D341Med (cell line): Measurements from ENCODE around the gene ANKS4B.
A peak's percentile ranks its signal among the peaks of the same experiment; 100 is the strongest.
"Not testable (repeated sequence)": the region's sequence is repeated elsewhere in the genome, so short reads cannot be mapped to it uniquely, and the experiment has no call there.

Experiments used
- DNase-seq: peaks from one replicate; pipeline ENCODE4 v3.0.0; 2012; ENCODE audit warnings: low spot score

Gene ANKS4B

DNA sequence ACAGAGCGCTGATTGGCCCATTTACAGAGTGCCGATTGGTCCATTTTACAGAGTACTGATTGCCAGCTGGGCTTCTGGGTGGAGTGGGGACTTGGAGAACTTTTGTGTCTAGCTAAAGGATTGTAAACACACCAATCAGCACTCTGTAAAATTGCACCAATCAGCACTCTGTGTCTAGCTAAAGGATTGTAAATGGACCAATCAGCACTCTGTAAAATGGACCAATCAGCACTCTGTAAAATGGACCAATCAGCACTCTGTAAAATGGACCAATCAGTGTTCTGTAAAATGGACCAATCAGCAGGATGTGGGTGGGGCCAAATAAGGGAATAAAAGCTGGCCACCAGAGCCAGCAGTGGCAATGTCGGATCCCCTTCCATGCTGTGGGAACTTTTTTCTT, 56.3 kb downstream of the ANKS4B start:
- not testable (repeated sequence) for DNase-seq

DNA sequence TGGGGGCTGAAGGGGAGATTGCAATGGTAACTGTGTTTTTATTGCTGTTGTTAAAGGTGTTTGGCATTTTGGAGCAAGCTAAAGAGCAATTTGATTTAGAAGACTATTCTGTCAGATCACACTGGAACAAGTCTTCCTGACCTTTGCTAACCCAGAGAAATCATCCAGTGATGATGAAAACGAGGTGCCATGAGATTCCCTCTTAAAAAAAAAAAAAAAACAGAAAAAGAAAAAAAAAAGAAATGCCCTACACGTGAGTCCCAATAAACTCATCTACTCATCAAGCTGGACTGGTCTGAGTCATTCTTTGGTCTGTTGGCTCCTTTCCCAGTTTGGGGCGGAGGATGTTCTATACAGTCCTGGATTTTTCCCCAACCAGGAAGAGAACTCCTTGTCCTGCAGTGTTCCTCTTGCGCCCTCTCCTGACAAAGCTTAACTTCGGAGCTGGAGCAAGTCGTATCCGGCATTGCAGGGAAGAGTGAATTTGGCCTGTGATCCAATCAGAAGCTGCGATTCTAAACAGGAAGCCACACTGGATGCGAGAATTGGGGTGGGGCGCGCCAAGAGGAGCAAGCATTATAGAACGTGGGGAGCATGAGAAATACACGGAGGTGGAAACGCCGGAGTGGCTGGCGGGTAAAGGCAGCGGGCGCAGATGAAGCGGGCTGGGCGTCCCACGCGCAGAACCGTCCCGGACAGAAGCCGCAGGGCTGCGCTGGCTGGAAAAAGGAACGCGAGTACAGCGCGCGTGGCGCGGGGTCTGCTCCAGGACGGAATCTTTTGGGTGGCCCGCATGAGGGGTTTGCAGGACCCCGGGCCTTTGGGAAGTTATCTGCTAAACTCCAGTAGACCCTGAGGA, 67.0 kb downstream of the ANKS4B start:
- DNase-seq: peak; percentile 80

DNA sequence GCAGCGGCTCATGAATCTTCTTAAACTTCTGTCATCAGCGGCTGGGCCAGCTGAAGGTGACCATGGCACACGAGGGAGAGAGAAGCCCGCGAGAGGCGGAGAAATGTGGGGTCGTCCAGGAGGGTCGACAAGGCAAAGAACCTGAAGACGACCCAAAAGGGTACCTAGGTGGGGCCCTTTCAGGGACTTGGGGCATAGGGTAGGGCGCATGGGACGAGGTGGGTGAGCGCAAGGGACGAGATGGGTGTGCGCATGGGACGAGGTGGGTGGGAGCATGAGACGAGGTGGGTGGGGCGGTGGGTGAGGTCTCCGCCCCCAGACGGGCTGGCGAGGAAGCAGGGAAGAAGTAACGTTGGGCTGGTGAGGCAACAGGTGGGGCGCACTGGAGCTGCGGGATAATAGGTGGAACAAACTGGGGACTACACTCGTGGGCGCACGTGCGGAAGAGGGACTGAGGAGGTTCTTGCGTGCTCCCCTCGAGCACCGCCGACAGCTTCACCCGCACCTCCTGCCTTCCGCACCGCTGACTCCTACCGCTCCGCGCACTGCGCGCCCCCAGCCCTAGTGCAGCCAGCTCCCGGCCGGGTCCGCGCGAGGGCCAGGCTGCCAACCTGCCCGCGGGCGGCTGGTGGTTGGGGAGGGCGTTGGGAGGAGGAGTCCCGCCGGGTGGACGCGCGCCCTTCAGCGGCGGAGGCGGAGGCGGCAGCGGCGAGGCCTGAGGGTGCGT, 67.8 kb downstream of the ANKS4B start:
- peak; percentile 60 for DNase-seq

DNA sequence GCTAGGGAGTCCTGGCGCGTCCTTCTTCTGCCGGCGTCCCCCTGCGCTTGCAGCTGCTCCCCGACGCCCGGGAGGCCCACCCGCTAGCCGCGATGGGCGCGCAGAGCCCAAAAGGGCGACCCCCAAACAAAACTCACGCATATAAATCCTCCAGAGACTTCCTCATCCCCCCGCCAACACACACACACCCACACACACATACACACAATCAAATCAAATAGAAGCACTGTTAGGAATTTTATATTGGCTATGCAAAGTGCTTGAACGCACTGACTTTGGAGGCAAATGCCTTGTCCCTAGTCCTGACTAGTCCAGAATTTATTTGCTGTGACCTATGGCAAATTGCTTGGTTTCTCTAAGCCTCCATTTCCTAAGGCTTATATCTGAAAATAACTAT, 68.4 kb downstream of the ANKS4B start:
- DNase-seq: no peak

DNA sequence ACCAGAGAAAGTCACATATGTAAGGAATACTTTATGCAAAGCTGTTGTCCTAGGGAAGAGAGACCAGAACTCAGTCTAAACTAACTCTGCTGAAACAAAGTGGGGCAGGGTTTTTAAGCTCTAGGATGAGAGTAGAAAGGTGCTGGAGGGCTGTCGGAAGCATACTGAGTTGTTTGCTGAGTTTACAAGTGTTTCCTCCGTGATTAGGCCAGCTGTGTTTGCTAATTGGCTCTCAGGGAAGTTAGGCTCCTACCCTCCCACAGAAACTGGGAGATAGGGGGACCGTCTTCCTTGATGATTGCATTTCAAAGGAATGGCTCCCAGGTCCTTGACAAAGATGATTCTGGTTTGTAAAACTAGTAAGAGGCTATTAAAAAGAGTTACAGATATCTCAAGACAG, 69.0 kb downstream of the ANKS4B start:
- no peak for DNase-seq

DNA sequence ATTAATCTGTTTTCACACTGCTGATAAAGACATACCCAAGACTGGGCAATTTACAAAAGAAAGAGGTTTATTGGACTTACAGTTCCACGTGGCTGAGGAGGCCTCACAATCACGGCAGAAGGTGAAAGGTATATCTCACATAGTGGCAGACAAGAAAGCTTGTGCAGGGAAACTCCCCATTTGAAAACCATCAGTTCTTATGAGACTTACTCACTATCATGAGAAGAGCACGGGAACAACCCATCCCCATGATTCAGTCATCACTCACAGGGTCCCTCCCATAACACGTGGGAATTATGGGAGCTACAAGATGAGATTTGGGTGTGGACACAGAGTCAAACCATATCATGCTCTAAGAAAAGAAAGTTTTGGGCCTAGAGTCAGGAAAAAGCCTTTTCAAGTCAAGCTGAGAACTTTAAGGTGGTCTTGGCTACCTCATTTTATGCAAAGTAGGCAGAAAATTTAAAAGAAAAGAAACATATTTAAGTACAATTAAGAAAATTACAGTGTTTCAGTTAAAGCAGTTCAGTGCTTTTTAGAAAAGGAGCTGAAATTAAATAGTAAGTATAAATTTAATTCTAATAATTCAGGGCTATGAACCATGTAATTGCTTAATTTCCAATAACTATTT, 69.5 kb downstream of the ANKS4B start:
- no peak for DNase-seq
